ENCODE results near the gene MAVS.
"Not testable (repeated sequence)": the region's sequence is repeated elsewhere in the genome, so short reads cannot be mapped to it uniquely, and the experiment has no call there.

Gene MAVS

GRCh38 chr20:3820901-3821727, 25.5 kb upstream of the MAVS start:
- Histone ChIP-seq H3K9me3 (no peaks in the 10 kb centered on the region), H3K27me3 (ENCODE audit: low read depth) (no peaks in the 10 kb centered on the region), H3K36me3 (replicated peaks) (peaks cover 11% of the 10 kb centered on the region), H3K4me3 (peak overlapping the region; percentile 74), H3K4me1 (peaks cover 10% of the 10 kb centered on the region)
- in situ Hi-C loops (cut with MboI; ENCODE audit: low sequenced_read_pairs) = no loop called here
- DNase-seq (ENCODE audit: low spot score in 2 of 2) = no peak

DNA sequence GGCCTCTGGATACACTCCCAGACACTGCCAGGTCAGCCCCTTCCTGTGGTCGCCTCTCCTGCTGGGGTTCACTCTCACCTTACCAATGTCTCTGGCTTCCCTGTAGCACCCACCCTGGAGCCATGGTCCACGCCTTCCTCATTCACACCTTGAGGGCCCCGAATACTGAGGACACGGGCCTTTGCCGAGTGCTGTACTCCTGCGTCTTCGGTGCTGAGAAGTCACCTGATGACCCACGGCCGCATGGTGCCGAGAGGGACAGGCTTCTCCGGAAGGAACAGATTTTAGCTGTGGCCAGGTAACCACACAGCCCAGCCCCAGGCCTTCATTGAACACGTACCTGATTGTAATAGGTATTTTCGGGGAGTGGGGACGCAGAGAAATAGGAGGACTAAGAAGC, 24.6 kb upstream of the MAVS start:
- Histone ChIP-seq H3K4me1 (peaks cover 10% of the 10 kb centered on the region), H3K36me3 (replicated peaks) (peaks cover 11% of the 10 kb centered on the region), H3K4me3 (no peak overlapping the region), H3K27me3 (ENCODE audit: low read depth) (no peaks in the 10 kb centered on the region), H3K9me3 (no peaks in the 10 kb centered on the region)
- in situ Hi-C loops (cut with MboI; ENCODE audit: low sequenced_read_pairs) = no loop called here
- no peak for DNase-seq (ENCODE audit: low spot score in 2 of 2)

DNA sequence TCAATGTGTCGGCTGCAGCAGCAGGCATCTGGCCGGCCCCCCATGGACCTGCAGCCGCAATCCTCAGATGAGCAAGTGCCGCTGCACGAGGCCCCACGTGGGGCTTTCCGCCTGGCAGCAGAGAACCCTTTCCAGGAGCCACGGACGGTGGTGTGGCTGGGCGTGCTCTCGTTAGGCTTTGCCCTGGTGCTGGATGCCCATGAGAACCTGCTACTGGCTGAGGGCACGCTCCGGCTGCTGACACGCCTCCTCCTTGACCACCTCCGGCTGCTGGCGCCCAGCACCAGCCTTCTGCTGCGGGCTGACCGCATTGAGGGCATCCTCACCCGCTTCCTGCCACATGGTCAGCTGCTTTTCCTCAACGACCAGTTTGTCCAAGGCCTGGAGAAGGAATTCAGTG, 22.8 kb upstream of the MAVS start:
- DNase-seq (ENCODE audit: low spot score in 2 of 2) = no peak
- Histone ChIP-seq H3K9me3 (no peaks in the 10 kb centered on the region), H3K36me3 (replicated peaks) (peaks cover 11% of the 10 kb centered on the region), H3K4me3 (no peak overlapping the region), H3K27me3 (ENCODE audit: low read depth) (no peaks in the 10 kb centered on the region), H3K4me1 (peaks cover 10% of the 10 kb centered on the region)
- in situ Hi-C loops (cut with MboI; ENCODE audit: low sequenced_read_pairs) = no loop called here

DNA sequence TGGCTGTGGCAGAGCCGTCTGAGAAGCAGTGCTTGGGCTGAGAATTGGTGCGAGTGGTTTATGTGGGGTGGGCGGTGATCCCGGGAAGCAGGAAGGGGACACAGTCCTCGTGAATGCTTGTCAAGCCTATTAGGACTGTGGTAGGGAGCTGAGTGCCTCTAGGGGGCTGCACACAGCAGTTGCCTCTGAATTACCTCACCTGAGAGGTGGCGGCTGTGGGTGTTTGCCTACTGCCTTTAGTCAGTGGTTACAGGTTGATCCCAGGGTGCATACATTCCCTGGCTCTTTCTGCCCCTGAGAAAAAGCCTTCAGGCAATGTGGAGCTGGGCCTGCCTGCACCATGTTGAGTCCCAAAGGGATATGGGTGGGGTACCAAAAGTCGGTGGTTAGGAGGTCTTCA, 21.1 kb upstream of the MAVS start:
- Histone ChIP-seq H3K9me3 (no peaks in the 10 kb centered on the region), H3K36me3 (replicated peaks) (peaks cover 11% of the 10 kb centered on the region), H3K27me3 (ENCODE audit: low read depth) (no peaks in the 10 kb centered on the region), H3K4me3 (no peak overlapping the region), H3K4me1 (peaks cover 7% of the 10 kb centered on the region; the same call in 1 of the 2 replicates)
- in situ Hi-C loops (cut with MboI; ENCODE audit: low sequenced_read_pairs) = no loop called here
- no peak for DNase-seq (ENCODE audit: low spot score in 2 of 2)

DNA sequence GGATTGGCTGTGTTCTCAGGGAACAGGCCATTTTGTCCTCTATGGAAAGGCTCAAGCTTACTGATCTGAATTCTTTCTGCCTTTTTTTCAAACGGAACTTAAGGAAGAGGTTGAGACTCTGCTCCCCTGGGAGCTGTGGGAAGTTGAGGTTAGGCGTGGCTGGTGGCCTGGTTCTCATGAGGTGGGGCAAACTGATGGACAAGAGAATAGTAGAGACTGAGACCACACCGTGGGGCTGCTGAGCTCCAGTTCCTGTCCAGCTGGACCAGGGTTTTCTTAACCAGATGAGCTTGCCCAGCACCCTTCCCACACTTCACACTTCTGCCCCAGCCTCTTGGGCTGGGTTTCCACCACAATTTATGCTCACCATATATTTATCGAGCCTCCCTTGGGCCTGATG, 20.2 kb upstream of the MAVS start:
- H3K4me3 ChIP-seq = no peak overlapping the region
- H3K36me3 ChIP-seq (replicated peaks) = peaks cover 11% of the 10 kb centered on the region
- in situ Hi-C loops (cut with MboI; ENCODE audit: low sequenced_read_pairs) = no loop called here
- no peak for DNase-seq (ENCODE audit: low spot score in 2 of 2)
- no peaks in the 10 kb centered on the region for H3K9me3 ChIP-seq
- H3K27me3 ChIP-seq (ENCODE audit: low read depth) = no peaks in the 10 kb centered on the region
- H3K4me1 ChIP-seq = peaks cover 4% of the 10 kb centered on the region; the same call in 1 of the 2 replicates

DNA sequence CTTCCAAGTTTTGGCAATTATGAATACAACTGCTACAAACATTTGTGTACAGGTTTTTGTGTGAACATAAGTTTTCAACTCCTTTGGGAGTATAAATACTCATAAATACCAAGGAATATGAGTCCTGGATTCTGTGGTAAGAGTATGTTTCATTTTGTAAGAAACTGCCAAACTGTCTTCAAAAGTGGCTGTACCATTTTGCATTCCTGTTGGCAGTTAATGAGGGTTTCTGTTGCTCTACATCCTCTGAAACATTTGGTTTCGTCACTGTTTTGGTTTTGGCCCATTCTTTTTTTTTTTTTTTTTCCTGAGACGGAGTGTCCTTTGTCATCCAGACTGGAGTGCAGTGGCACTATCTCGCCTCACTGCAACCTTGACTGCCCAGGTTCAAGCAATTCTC, 17.8 kb upstream of the MAVS start:
- H3K27me3 ChIP-seq (ENCODE audit: low read depth) = no peaks in the 10 kb centered on the region
- H3K9me3 ChIP-seq = no peaks in the 10 kb centered on the region
- in situ Hi-C loops (cut with MboI; ENCODE audit: low sequenced_read_pairs) = no loop called here
- no peak for DNase-seq (ENCODE audit: low spot score in 2 of 2)
- peaks cover 5% of the 10 kb centered on the region for H3K36me3 ChIP-seq (replicated peaks)
- H3K4me1 ChIP-seq = 0 out of 2 replicates have a peak, but pooled peaks cover 2% of the 10 kb centered on the region
- H3K4me3 ChIP-seq = no peak overlapping the region

DNA sequence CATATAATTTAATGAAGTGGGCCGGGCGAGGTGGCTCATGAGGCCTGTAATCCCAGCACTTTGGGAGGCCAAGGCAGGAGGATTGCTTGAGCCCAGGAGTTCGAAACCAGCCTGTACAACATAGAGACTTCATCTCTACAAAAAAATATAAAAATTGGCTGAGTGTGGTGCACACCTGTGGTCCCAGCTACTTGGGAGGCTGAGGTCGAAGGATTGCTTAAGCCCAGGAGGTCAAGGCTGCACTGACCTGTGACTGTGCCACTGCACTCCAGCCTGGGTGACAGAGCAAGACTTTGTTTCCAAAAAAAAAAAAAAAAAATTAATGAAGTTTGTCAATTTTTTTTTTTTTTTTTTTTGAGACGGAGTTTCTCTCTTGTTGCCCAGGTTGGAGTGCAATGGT, 16.7 kb upstream of the MAVS start:
- in situ Hi-C loops (cut with MboI; ENCODE audit: low sequenced_read_pairs); H3K36me3 ChIP-seq (replicated peaks); H3K27me3 ChIP-seq (ENCODE audit: low read depth); H3K4me1 ChIP-seq; H3K4me3 ChIP-seq; DNase-seq (ENCODE audit: low spot score in 2 of 2); H3K9me3 ChIP-seq: not testable (repeated sequence)

DNA sequence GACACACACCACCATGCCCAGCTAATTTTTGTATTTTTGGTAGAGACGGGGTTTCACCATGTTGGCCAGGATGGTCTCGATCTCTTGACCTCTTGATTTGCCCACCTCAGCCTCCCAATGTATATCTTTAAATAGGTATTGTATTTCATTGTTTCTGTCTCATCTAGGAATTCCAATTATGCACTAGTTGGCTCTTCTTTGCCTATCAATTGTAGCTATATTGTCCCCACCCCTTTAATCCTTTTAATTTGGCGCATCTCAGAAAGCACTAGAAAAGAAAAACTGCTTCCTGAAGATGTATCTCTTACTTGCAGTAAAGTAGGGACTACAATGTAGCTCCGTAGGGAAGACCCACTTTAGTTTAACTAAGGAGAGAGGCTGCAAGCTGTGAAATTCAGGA, 10.5 kb upstream of the MAVS start:
- Histone ChIP-seq H3K4me3 (no peak overlapping the region), H3K27me3 (ENCODE audit: low read depth) (no peaks in the 10 kb centered on the region), H3K4me1 (peaks cover 7% of the 10 kb centered on the region), H3K9me3 (no peaks in the 10 kb centered on the region), H3K36me3 (replicated peaks) (no peaks in the 10 kb centered on the region)
- no peak for DNase-seq (ENCODE audit: low spot score in 2 of 2)
- in situ Hi-C loops (cut with MboI; ENCODE audit: low sequenced_read_pairs) = no loop called here

- H3K4me3 ChIP-seq = no peak overlapping the region
- peak in 1 of 2 experiments; percentile 3 for DNase-seq (ENCODE audit: low spot score in 2 of 2)
- no peaks in the 10 kb centered on the region for H3K36me3 ChIP-seq (replicated peaks)
- in situ Hi-C loops (cut with MboI; ENCODE audit: low sequenced_read_pairs) = no loop called here
- no peaks in the 10 kb centered on the region for H3K27me3 ChIP-seq (ENCODE audit: low read depth)
- peaks cover 7% of the 10 kb centered on the region for H3K4me1 ChIP-seq
- no peaks in the 10 kb centered on the region for H3K9me3 ChIP-seq
Measured at GRCh38 chr20:3839328-3839727, 7.3 kb upstream of the MAVS start.

DNA sequence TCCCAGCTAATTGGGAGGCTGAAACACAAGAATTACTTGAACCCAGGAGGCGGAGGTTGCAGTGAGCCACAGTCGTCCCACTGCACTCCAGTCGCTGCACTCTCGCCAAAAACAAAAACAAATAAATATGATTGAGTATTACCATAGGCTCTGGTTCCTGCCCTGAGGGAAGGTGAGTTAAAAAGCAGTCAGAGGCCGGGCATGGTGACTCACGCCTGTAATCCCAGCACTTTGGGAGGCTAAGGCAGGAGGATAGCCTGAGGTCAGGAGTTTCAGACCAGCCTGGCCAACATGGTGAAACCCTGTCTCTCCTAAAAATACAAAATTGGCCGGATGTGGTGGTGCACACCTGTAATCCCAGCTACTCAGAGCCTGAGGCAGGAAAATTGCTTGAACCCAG, 6.4 kb upstream of the MAVS start:
- H3K4me1 ChIP-seq; H3K4me3 ChIP-seq; H3K9me3 ChIP-seq; H3K27me3 ChIP-seq (ENCODE audit: low read depth); in situ Hi-C loops (cut with MboI; ENCODE audit: low sequenced_read_pairs); DNase-seq (ENCODE audit: low spot score in 2 of 2); H3K36me3 ChIP-seq (replicated peaks): not testable (repeated sequence)

GRCh38 chr20:3842348-3842930, 4.2 kb upstream of the MAVS start:
- in situ Hi-C loops (cut with MboI; ENCODE audit: low sequenced_read_pairs) = no loop called here
- Histone ChIP-seq H3K4me1 (peaks cover 13% of the 10 kb centered on the region), H3K9me3 (no peaks in the 10 kb centered on the region), H3K4me3 (no peak overlapping the region), H3K36me3 (replicated peaks) (0 out of 2 replicates have a peak, but pooled peaks cover 6% of the 10 kb centered on the region), H3K27me3 (ENCODE audit: low read depth) (no peaks in the 10 kb centered on the region)
- DNase-seq (ENCODE audit: low spot score in 2 of 2) = no peak

DNA sequence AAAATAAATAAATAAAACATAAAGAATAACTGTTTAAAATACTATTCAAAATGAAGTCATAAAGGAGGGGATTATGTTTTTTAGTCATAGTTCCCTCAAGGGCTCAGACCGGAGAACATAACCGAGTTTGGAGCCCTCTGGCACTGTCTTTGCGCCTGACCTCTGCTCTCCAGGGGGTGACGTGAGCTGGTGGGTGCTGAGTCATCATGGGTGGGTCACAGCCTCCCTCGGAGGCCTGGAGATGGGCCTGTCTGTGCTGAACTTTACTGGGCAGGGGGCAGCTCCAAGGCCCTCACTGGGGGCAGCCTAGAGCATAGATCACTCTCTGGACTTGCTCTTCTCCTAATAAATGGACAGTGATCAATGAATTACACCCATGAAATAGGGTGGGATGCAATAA, 3.1 kb upstream of the MAVS start:
- no peak for DNase-seq (ENCODE audit: low spot score in 2 of 2)
- Histone ChIP-seq H3K4me1 (peaks cover 17% of the 10 kb centered on the region), H3K27me3 (ENCODE audit: low read depth) (no peaks in the 10 kb centered on the region), H3K9me3 (no peaks in the 10 kb centered on the region), H3K36me3 (replicated peaks) (0 out of 2 replicates have a peak, but pooled peaks cover 6% of the 10 kb centered on the region), H3K4me3 (no peak overlapping the region)
- in situ Hi-C loops (cut with MboI; ENCODE audit: low sequenced_read_pairs) = no loop called here

DNA sequence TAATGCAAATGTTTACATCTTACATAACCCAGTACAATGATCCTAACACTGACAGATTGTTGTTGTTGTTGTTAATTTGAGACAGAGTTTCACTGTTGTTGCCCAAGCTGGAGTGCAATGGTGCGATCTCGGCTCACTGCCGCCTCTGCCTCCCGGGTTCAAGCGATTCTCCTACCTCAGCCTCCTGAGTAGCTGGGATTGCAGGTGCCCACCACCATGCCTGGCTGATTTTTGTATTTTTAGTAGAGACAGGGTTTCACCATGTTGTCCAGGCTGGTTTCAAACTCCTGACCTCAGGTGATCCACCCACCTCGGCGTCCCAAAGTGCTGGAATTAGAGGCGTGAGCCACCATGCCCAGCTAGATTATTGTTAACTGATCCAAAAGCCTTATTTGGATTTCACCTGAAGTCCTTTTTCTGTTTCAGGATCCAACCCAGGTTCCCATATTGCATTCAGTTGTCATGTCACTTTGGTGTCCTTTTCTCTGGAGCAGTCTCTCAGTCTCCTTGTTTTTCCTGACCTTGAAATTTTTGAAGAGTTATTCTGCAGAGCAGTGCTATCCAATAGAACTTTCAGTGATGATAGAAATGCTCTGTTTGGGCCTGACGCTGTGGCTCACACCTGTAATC, 2.5 kb upstream of the MAVS start:
- H3K4me1 ChIP-seq = peaks cover 14% of the 10 kb centered on the region
- H3K27me3 ChIP-seq (ENCODE audit: low read depth); H3K9me3 ChIP-seq; H3K36me3 ChIP-seq (replicated peaks); in situ Hi-C loops (cut with MboI; ENCODE audit: low sequenced_read_pairs); DNase-seq (ENCODE audit: low spot score in 2 of 2); H3K4me3 ChIP-seq: not testable (repeated sequence)

DNA sequence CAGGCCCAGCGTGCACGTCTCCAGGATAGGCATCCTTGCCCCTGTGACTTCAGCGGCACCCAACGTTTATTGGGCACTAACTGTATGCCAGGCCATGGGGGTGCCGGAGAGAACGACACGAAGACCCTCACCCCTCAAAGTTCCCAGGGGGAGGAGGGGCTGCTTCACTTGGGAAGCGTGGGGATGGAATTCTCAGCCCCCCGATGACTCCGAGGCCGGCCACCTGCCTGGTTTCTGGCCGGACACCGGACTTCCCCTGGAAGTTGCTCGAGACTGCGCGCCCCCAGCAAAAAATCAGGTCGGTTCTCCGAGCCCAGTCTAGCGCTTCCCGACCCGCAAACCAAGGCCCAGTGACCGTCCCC, 275 bp upstream of the MAVS start:
- DNase-seq (ENCODE audit: low spot score in 2 of 2) = no peak
- Histone ChIP-seq H3K27me3 (ENCODE audit: low read depth) (no peaks in the 10 kb centered on the region), H3K4me1 (peaks cover 10% of the 10 kb centered on the region), H3K9me3 (no peaks in the 10 kb centered on the region), H3K4me3 (peak overlapping the region; percentile 99), H3K36me3 (replicated peaks) (0 out of 2 replicates have a peak, but pooled peaks cover 6% of the 10 kb centered on the region)
- in situ Hi-C loops (cut with MboI; ENCODE audit: low sequenced_read_pairs) = no loop called here
